ENCODE results near the gene SNAPIN.
A peak's percentile ranks its signal among the peaks of the same experiment; 100 is the strongest.

SNAPIN gene

GRCh38 chr1:153659656-153660055, 1.2 kb downstream of the SNAPIN start:
- Histone ChIP-seq H3F3A (ENCODE audit: insufficient read depth, low read length) (no peaks in the 10 kb centered on the region; the same call in 1 of the 2 replicates), H3K79me2 (ENCODE audit: insufficient read depth, low read length) (0 out of 2 replicates have a peak, but pooled peaks cover 7% of the 10 kb centered on the region), H3K4me2 (ENCODE audit: low read length) (peak overlapping the region; percentile 75), H3K27ac (ENCODE audit: low read depth, low read length, poor library complexity, severe bottlenecking) (no peak overlapping the region), H3K9me2 (ENCODE audit: low read depth, low read length) (no peaks in the 10 kb centered on the region), H3K36me3 (ENCODE audit: insufficient read depth, low read length) (peaks cover 41% of the 10 kb centered on the region), H3K27me3 (ENCODE audit: insufficient read depth, low read length) (no peaks in the 10 kb centered on the region), H2AFZ (ENCODE audit: low read length) (no peak overlapping the region), H3K9me3 (ENCODE audit: low read length) (no peaks in the 10 kb centered on the region), H3K4me3 (ENCODE audit: low read depth, low read length, poor library complexity, severe bottlenecking) (peak overlapping the region; percentile 83), H3K4me1 (ENCODE audit: insufficient read depth, low read length, severe bottlenecking) (peaks cover 17% of the 10 kb centered on the region), H4K20me1 (ENCODE audit: insufficient read depth, low read length) (no peaks in the 10 kb centered on the region), H3K9ac (ENCODE audit: low read length) (peak overlapping the region; percentile 87)
- TF ChIP-seq CTCF (IDR thresholded peaks at IDR 0.05; ENCODE audit: low read length) (no peak), EZH2 (IDR thresholded peaks at IDR 0.05; ENCODE audit: borderline replicate concordance, low read length) (no peak)

GRCh38 chr1:153661111-153661708, 2.7 kb downstream of the SNAPIN start:
- peaks cover 3% of the 10 kb centered on the region; the same call in 1 of the 2 replicates for H3F3A ChIP-seq (ENCODE audit: insufficient read depth, low read length)

GRCh38 chr1:153662269-153662668, 3.8 kb downstream of the SNAPIN start:
- Histone ChIP-seq H3K9me2 (ENCODE audit: low read depth, low read length) (no peaks in the 10 kb centered on the region), H3K4me2 (ENCODE audit: low read length) (no peak overlapping the region), H3K36me3 (ENCODE audit: insufficient read depth, low read length) (peaks cover 67% of the 10 kb centered on the region), H3K9ac (ENCODE audit: low read length) (no peak overlapping the region), H3K4me3 (ENCODE audit: low read depth, low read length, poor library complexity, severe bottlenecking) (no peak overlapping the region), H4K20me1 (ENCODE audit: insufficient read depth, low read length) (no peaks in the 10 kb centered on the region), H3K27ac (ENCODE audit: low read depth, low read length, poor library complexity, severe bottlenecking) (no peak overlapping the region), H3F3A (ENCODE audit: insufficient read depth, low read length) (peaks cover 3% of the 10 kb centered on the region; the same call in 1 of the 2 replicates), H3K79me2 (ENCODE audit: insufficient read depth, low read length) (0 out of 2 replicates have a peak, but pooled peaks cover 7% of the 10 kb centered on the region), H2AFZ (ENCODE audit: low read length) (no peak overlapping the region), H3K27me3 (ENCODE audit: insufficient read depth, low read length) (no peaks in the 10 kb centered on the region), H3K9me3 (ENCODE audit: low read length) (no peaks in the 10 kb centered on the region), H3K4me1 (ENCODE audit: insufficient read depth, low read length, severe bottlenecking) (peaks cover 17% of the 10 kb centered on the region)
- no peak for TF ChIP-seq EZH2 (IDR thresholded peaks at IDR 0.05; ENCODE audit: borderline replicate concordance, low read length)
- TF ChIP-seq CTCF (IDR thresholded peaks at IDR 0.05; ENCODE audit: low read length): no peak

More at GRCh38 chr1:153661111-153661708, 2.7 kb downstream of the SNAPIN start:
- Histone ChIP-seq H3K9me3 (ENCODE audit: low read length) (no peaks in the 10 kb centered on the region), H2AFZ (ENCODE audit: low read length) (no peak overlapping the region), H3K9me2 (ENCODE audit: low read depth, low read length) (no peaks in the 10 kb centered on the region), H3K4me2 (ENCODE audit: low read length) (no peak overlapping the region), H3K4me1 (ENCODE audit: insufficient read depth, low read length, severe bottlenecking) (peaks cover 17% of the 10 kb centered on the region), H4K20me1 (ENCODE audit: insufficient read depth, low read length) (no peaks in the 10 kb centered on the region), H3K9ac (ENCODE audit: low read length) (no peak overlapping the region), H3K79me2 (ENCODE audit: insufficient read depth, low read length) (0 out of 2 replicates have a peak, but pooled peaks cover 7% of the 10 kb centered on the region), H3K27me3 (ENCODE audit: insufficient read depth, low read length) (no peaks in the 10 kb centered on the region), H3K27ac (ENCODE audit: low read depth, low read length, poor library complexity, severe bottlenecking) (no peak overlapping the region), H3K36me3 (ENCODE audit: insufficient read depth, low read length) (peaks cover 57% of the 10 kb centered on the region), H3K4me3 (ENCODE audit: low read depth, low read length, poor library complexity, severe bottlenecking) (no peak overlapping the region)
- TF ChIP-seq EZH2 (IDR thresholded peaks at IDR 0.05; ENCODE audit: borderline replicate concordance, low read length): no peak
- no peak for TF ChIP-seq CTCF (IDR thresholded peaks at IDR 0.05; ENCODE audit: low read length)
